GM19025 (cell line): ENCODE measurements around the gene BTBD9.

Source experiments
- ATAC-seq: cut with Tn5 transposase; IDR thresholded peaks from one replicate; pipeline ENCODE4 v1.9.1; 2021; ENCODE audit warnings: mild to moderate bottlenecking, low read depth, moderate library complexity; ENCODE audit not compliant: unreplicated experiment

BTBD9 gene

GRCh38 chr6:38514399-38514798, 125.3 kb downstream of the BTBD9 start:
- no peak for ATAC-seq

- ATAC-seq: no peak
These were observed 127.5 kb downstream of the BTBD9 start for GRCh38 chr6:38512211-38512610.

DNA sequence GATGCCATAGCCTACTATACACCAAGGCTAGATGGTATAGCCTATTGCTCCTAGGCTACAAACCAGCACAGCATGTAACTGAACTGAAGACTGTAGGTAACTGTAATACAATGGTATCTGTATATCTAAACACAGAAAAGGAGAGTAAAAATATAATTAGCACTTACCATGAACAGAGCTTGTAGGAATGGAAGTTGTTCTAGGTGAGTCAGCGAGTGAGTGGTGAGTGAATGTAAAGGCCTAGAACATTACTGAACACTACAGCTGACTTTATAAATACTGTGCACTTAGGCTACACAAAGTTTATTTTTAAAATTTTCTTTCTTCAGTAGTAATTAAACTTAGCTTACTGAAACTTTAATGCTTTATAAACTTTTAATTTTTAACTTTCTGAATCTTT, 129.5 kb downstream of the BTBD9 start:
- ATAC-seq: no peak

DNA sequence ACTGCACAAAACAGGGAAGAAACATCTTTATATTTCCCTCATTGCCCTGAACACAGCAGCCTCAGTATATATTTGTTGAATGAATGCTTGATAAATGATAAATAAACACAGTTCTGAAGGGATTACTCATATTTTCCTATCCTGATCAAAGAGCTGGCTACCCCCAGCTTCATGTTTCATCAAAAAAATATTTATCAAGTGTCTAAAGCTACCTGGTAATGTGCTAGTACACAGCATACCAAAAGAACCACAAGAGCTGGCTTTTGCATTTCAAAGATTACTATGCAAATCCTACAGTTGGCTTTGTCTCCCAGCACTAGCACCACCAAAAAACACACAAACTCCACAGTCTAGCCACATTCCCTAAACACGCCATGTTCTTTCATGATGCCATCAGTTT, 130.0 kb downstream of the BTBD9 start:
- ATAC-seq: no peak

DNA sequence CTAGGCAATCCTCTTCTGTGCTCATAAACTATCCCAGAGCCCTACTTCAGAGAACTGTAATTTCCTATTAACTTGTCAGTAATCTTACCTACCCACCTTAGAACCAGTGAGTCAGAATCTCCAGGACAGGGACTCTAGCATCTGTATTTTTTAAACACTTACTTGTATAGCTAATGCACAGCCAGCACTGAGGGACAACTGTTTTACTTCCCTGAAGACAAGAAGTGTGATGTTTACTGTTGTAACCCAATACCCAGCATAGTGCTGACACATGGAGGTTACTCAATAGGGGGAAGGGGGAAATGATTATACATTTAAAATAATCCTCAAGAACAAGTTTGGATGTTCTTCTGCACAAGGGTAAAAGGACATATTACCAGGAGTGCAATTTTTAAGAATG, 130.8 kb downstream of the BTBD9 start:
- ATAC-seq: no peak

- ATAC-seq: no peak
These were observed 131.4 kb downstream of the BTBD9 start for GRCh38 chr6:38508286-38508685.

- ATAC-seq: no peak
These were observed 132.6 kb downstream of the BTBD9 start for GRCh38 chr6:38507173-38507572.

DNA sequence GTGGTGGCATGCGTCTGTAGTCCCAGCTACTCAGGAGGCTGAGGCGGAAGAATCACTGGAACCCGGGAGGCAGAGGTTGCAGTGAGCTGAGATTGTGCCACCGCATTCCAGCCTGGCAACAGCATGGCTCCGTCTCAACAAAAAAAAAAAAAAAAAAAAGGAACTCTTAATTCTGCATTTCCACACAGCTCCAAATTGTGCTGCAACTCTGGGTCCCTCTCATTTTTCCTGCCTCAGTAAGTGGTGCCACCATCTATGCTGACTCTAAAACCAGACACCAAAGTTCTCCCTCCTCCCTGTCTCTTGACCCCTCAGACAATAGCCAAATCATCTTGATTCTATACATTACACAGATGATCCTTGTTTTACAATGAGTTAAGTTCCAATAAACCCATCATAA, 133.9 kb downstream of the BTBD9 start:
- ATAC-seq: no peak

GRCh38 chr6:38504996-38505395, 134.7 kb downstream of the BTBD9 start:
- no peak for ATAC-seq

DNA sequence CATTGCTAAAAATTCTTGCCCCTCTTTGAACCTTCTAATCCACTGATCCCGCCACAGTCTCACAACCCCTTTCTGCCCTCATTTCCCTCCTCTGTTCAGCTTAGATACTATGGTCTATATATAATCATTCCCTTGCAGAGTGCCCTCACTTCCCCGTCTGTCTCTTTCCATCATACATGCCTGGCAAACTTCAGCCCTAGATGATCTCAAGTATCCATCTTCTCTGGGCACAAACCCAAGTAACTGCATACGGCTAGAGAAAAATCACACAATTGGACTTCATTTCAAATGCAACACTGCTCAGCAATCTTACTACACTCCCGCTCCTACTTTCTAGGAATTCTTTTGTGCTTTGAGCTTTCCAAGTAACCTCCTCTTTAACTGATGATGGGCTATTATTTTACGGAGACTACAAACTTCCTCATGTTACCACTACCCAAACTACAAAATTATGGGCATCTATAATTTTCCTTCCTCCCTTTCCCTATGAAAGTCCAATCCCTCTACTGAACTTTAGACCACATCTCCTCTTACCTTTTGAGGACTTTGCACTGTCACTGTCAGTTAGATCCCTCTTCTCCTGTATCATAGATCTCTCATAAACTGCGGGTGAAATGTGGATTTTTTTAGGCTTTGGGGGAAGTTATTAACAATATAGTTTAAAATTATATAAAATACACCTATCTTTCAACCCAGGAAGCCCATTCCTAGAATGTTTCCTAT, 135.6 kb downstream of the BTBD9 start:
- no peak for ATAC-seq

DNA sequence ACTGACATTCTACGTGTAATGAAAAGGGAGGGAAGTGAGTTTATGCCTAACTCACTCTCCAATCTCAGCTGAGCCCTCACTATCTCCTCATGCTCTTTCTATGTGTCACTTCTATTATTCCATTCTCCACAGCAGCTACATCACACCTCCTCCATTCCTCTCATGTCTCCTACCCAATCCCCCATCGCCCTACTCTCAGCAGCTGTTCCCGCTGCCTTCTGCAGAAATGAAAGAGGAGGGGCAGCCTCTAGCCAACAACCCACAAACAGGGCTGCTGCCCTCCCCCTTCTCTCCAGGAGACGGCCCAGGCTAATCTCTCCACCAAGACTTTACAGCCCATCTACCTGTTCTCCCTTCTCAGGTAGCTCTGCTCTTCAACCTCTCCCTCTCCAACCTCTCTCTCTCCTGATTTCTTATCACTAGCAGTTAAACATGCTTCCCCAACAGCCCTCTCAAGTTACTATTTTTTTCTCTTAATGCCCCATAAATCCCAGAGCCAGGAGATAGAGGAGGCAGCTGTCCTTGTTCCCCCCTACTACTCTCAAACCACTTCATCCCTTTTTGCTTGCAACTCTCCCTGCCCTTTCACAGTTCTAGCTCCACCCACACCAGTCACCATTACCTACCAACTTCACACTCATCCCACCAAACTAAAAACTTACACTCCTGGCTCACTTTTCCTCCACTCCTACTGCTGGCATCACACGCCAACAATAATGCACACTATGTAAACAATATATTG, 136.5 kb downstream of the BTBD9 start:
- no peak for ATAC-seq

- ATAC-seq: no peak
These were observed 137.3 kb downstream of the BTBD9 start for GRCh38 chr6:38502423-38502822.

- no peak for ATAC-seq
These were observed 137.8 kb downstream of the BTBD9 start for GRCh38 chr6:38501931-38502330.

DNA sequence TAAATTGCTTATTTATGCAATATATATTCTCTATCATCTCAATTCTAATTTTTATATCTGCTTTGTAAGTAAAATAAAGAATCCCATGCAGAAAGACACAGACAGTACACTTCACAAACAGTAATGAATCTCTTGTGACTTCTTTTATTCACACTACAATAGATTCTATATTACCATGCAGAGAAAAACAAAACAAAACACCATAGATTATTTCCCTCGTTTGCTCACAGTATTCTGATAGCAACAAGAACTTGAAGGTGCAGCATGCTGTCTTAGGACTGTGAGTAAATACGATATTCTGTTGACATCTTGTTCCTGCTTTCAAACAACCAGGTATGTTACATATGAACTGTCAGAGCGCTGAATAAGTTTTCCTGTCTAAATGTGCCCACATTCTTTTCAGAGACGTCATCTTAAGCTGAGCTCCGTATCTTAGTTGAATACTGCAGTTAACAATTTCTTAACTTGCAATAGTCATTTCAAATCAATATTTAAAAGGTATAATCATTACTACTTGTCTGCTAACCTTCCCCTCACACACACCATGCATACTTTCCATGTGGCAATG, 140.1 kb downstream of the BTBD9 start:
- ATAC-seq: no peak

DNA sequence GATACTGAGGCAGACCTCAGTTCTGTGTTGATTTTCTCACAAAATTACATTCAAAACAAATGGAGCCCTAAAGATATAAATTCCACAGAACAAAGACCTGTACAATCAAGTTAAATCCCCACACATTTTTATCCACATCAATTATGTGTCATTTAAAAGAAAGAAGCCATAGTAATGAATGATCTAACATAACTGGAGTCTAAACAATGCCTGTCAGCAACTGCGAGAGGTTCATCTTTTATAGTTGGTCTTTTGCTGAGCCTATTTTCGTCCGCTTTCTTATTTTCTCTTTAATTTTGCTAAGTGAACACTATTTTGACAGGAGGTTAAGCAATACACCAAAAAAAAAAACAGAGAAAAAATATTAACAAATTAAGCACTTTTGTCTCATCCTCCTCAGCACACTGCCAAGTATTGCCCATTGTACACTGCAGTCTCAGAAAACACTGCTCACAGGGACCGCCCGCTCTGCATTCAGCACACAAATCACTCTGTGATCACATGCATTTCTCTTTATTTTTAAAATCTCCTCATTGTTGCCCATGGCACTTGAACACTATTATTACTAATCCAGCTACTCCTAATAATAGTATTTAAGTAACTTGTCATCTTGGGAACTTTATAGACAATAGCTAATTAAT, 140.8 kb downstream of the BTBD9 start:
- no peak for ATAC-seq

DNA sequence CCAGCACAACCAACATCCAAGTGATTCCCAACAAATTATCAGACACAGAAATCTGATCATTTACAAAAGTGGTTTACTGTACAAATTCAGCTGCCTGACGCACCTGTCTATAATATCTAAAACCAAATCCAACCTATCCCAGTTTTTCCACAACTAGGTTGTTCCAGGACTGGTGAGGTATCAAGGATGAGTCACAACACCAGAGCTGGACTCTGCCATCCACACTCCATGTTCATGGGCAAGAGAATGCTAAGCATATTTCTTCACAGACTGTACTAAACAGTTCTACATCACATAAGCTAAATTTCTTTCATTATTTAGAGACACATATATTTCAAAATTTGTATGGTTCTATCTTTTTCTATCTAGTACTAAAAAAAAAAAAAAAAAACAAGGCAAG, 141.6 kb downstream of the BTBD9 start:
- no peak for ATAC-seq

DNA sequence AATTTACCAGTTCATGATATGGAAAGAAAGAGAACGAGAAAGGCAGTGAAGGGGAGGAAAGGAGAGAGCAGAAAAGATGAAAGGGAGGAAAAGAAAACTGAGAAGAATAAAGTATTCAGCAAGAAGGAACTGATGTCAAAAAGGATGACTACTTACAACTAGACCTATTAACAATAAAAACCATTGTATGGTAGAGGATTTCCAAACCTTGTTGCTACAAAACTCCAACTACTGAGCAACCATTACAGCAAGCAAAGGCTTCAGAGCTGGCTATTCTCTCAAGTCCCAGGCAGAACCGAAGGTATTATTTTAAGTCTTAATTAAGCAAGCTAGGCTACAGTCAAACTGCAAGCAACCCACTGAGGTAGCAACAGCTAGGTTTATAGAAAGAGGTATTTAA, 142.2 kb downstream of the BTBD9 start:
- ATAC-seq: no peak

GRCh38 chr6:38495922-38496635, 143.7 kb downstream of the BTBD9 start:
- no peak for ATAC-seq

DNA sequence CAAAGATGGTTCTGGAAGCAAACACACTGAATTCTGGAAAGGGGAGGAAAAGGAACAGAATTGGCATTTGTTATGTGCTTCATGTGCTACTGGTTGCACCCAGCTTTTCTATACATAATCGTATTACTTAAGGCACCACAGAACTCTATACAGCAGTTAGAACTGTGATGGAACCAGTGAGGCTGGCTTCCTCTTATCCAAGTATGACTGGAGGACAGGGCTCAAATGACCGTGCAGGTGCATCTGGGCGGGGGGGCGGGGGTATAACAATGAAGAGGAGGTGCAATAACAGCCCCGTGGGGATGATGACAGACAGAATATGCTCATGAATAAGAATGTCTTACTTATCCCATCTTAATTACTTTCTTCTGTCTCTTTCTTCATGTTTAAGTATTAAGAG, 144.2 kb downstream of the BTBD9 start:
- no peak for ATAC-seq

DNA sequence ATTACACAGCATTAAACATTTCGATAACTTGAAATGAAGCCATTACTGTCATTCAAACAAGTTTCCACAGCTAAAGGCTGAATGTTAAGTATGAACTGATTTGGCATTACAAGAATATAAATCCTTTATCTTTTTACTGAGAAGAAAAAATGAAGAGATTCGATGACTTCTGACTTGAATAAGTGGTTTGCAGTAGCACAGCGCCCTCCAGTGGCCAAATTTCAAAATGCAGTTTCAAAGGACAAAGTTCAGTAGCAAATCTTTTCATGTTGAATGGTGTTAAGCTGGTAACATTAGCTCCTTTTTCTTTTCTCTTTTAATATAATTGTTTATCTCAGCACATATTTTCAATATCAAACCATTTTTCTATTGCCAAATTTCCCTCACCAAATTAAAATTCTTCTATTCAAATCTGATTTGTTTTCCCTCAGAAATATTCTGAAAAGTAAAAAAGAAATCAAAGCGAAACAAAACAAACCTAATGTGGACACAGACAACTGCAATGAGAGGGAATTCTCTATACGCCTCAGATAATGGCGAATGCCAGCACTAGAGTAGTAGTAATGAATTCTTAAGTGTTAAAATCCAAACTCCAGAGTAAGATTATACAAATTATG, 145.7 kb downstream of the BTBD9 start:
- ATAC-seq: no peak
